Measurements from ENCODE around the gene NEIL1. TPM values are rescaled to one million over a fixed set of nuclear protein-coding genes. Genes with fewer than 3 reads are reported as not detected.

NEIL1 gene
- total and polyA plus RNA-seq, 2 of the 8 experiments (the other 6 are each of a cell fraction or from before 2014, with no cell fraction given), result 10.4 to 10.9 TPM

- TF ChIP-seq BACH1 (IDR thresholded peaks at IDR 0.05; ENCODE audit: low read length), result no peak
- TF ChIP-seq GTF2F1 (IDR thresholded peaks at IDR 0.05; ENCODE audit: borderline replicate concordance, low read depth, low read length), result no peak
These were observed 15.9 kb downstream of the NEIL1 start (continued) for GRCh38 chr15:75362642-75363249.
